Keratinocyte (primary cell): Measurements from ENCODE around the gene RGMA. TPM values are rescaled to one million over a fixed set of nuclear protein-coding genes. Genes with fewer than 3 reads are reported as not detected.

Experiments
- DNase-seq: peaks from one replicate; pipeline ENCODE4 v3.0.0-alpha.2; 2011; ENCODE audit warnings: low read depth, missing footprints, low spot score
- FAIRE-seq: peaks from 2 replicates; lab custom pipeline; 2011; peaks lifted over from hg19 to GRCh38; lab: Jason Lieb, UNC
- H2AFZ ChIP-seq: 2 replicates; pipeline ENCODE4 v1.6.0; 2012; ENCODE audit warnings: low read length, control low read depth, inconsistent platforms; ENCODE audit not compliant: control insufficient read depth
- H3K27ac ChIP-seq: 2 replicates; pipeline ENCODE4 v1.5.1; 2011; ENCODE audit warnings: low read length; ENCODE audit not compliant: control insufficient read depth, insufficient read depth
- H3K27me3 ChIP-seq: 3 replicates; pipeline ENCODE4 v1.6.0; 2011; ENCODE audit warnings: low read length; ENCODE audit not compliant: control insufficient read depth, insufficient read depth; ENCODE audit errors: extremely low read depth
- H3K36me3 ChIP-seq, 2 experiments: 2 replicates in 1 of 2; 3 replicates in 1 of 2; pipeline ENCODE4 v1.5.1; 2011; ENCODE audit warnings: low read length in 2 of 2, mild to moderate bottlenecking in 1 of 2; ENCODE audit not compliant: control insufficient read depth in 2 of 2, insufficient read depth in 2 of 2; ENCODE audit errors: extremely low read depth in 1 of 2
- H3K4me1 ChIP-seq: 3 replicates; pipeline ENCODE4 v1.5.1; 2011; ENCODE audit warnings: low read length; ENCODE audit not compliant: control insufficient read depth, insufficient read depth; ENCODE audit errors: extremely low read depth
- H3K4me2 ChIP-seq: 3 replicates; pipeline ENCODE4 v1.6.0; 2011; ENCODE audit warnings: low read depth, low read length; ENCODE audit not compliant: control insufficient read depth, insufficient read depth; ENCODE audit errors: extremely low read depth
- H3K4me3 ChIP-seq, 3 experiments: fragments of 200-600 bp in 1 of 3; sonication (generic) in 1 of 3; 2 replicates in 2 of 3; 3 replicates in 1 of 3; pipeline ENCODE4 v1.5.1; 2011 to 2016; ENCODE audit warnings: low read length in 3 of 3, mild to moderate bottlenecking in 3 of 3, control low read depth in 2 of 3, inconsistent platforms in 1 of 3, low read depth in 1 of 3, mixed read lengths in 1 of 3, mixed run types in 1 of 3, moderate library complexity in 1 of 3; ENCODE audit not compliant: control insufficient read depth in 2 of 3, insufficient read depth in 2 of 3; ENCODE audit errors: extremely low read depth in 1 of 3
- H3K79me2 ChIP-seq: 2 replicates; pipeline ENCODE4 v1.6.0; 2012; ENCODE audit warnings: low read length; ENCODE audit not compliant: control insufficient read depth, insufficient read depth
- H3K9ac ChIP-seq: 3 replicates; pipeline ENCODE4 v1.6.0; 2011; ENCODE audit warnings: low read length; ENCODE audit not compliant: control insufficient read depth, insufficient read depth; ENCODE audit errors: extremely low read depth
- H3K9me1 ChIP-seq: 3 replicates; pipeline ENCODE4 v1.6.0; 2011; ENCODE audit warnings: low read length; ENCODE audit not compliant: control insufficient read depth, insufficient read depth; ENCODE audit errors: extremely low read depth
- H3K9me3 ChIP-seq: 2 replicates; pipeline ENCODE4 v1.5.1; 2012; ENCODE audit warnings: low read depth, low read length; ENCODE audit not compliant: control insufficient read depth
- H4K20me1 ChIP-seq: 3 replicates; pipeline ENCODE4 v1.6.0; 2011; ENCODE audit warnings: low read length; ENCODE audit not compliant: control insufficient read depth, insufficient read depth; ENCODE audit errors: extremely low read depth
- EZH2 ChIP-seq: IDR thresholded peaks from one replicate; pipeline ENCODE4 v1.6.1; 2012; ENCODE audit warnings: inconsistent platforms, mild to moderate bottlenecking, low read length, moderate library complexity
- dilution Hi-C: fragments of 300-500 bp; cut with MboI; formaldehyde crosslinking; loops from one replicate; pipeline ENCODE4 v1.7.0; 2020; ENCODE audit warnings: low sequenced_read_pairs; ENCODE audit not compliant: extremely low pct_ligation_motif_present
- polyA plus RNA-seq, 5 experiments: library from polyadenylated mRNA; depleted of rRNA in 3 of 5; stranded (reverse) in 3 of 5; stranded (forward) in 1 of 5; unstranded in 1 of 5; fragments of >200 nt; gene quantifications; 1 replicate in 1 of 5; 2 replicates in 3 of 5; 3 replicates in 1 of 5; pipeline versions ENCODE4 v1.2.1 to v1.2.3, GENCODE V29; 2011 to 2012; ENCODE audit warnings: missing spikeins in 2 of 5, low read depth in 1 of 5, low replicate concordance in 1 of 5
- TF ChIP-seq, protein P1 (sequence below), 3 experiments: IDR thresholded peaks in 1 of 3; conservative IDR thresholded peaks in 1 of 3; optimal IDR thresholded peaks in 1 of 3; 2 replicates in 2 of 3; 3 replicates in 1 of 3; pipeline versions ENCODE3 to v1.5.1; 2011; ENCODE audit warnings: low read length in 3 of 3, mild to moderate bottlenecking in 3 of 3, moderate library complexity in 2 of 3, control low read depth in 1 of 3, inconsistent platforms in 1 of 3; ENCODE audit not compliant: insufficient read depth in 2 of 3; ENCODE audit errors: extremely low read depth in 1 of 3

The RGMA gene
- polyA plus RNA-seq, 1 donor (not counting 4 experiments of a cell fraction or from before 2014, with no cell fraction given) = 0.18 TPM

DNA sequence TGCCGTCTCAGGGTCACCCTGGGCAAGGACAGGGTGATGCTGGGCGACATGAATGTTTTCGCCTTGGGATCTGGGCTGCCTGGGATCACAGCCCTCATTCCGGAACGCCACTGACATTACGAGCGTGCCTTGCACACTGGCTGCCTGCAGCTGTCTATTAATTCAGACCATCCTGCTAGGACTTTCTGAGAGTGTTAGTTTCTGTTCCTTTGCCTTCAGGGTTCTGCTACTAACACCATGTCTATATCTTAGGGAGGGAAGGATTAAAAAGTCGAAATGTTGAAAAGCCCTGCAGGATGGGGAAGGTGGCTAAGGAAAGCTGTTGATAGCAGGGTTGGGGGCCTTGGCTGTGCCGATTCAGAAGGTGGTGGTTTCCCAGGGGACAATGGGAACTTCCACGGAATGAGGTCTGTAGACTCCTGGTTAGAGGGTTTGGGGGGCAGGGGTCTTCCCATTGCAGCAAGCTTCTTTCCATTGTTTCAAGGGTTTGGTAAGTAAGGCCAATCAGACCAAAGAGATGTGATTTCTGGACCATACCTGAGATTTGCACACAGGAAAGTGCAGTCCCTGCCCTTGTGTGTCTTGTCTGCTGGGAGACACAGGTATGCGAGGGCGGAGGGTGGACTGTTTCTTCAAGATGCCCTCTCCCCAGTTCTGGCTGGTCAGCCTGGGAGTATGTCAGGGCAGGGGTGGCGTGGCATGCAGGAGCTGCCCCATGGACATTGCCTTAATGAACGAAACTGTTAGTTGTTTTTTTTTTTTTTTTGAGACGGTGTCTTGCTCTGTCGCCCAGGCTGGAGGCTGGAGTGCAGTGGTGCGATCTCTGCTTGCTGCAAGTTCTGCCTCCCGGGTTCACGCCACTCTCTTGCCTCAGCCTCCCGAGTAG lies 50.9 kb downstream of the RGMA start:
- Histone ChIP-seq H4K20me1 (no peaks in the 10 kb centered on the region), H3K4me2 (no peak overlapping the region), H3K79me2 (no peaks in the 10 kb centered on the region), H3K9ac (no peak overlapping the region), H3K4me3 (no peak overlapping the region), H3K4me1 (peaks cover 7% of the 10 kb centered on the region), H3K9me3 (no peaks in the 10 kb centered on the region), H3K9me1 (no peaks in the 10 kb centered on the region), H3K36me3 (no peaks in the 10 kb centered on the region), H2AFZ (no peak overlapping the region), H3K27me3 (peaks cover 11% of the 10 kb centered on the region), H3K27ac (no peak overlapping the region)
- dilution Hi-C loops = no loop called here
- FAIRE-seq (no peak), DNase-seq (no peak)
- TF ChIP-seq, protein P1, sequence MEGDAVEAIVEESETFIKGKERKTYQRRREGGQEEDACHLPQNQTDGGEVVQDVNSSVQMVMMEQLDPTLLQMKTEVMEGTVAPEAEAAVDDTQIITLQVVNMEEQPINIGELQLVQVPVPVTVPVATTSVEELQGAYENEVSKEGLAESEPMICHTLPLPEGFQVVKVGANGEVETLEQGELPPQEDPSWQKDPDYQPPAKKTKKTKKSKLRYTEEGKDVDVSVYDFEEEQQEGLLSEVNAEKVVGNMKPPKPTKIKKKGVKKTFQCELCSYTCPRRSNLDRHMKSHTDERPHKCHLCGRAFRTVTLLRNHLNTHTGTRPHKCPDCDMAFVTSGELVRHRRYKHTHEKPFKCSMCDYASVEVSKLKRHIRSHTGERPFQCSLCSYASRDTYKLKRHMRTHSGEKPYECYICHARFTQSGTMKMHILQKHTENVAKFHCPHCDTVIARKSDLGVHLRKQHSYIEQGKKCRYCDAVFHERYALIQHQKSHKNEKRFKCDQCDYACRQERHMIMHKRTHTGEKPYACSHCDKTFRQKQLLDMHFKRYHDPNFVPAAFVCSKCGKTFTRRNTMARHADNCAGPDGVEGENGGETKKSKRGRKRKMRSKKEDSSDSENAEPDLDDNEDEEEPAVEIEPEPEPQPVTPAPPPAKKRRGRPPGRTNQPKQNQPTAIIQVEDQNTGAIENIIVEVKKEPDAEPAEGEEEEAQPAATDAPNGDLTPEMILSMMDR (optimal IDR thresholded peaks at IDR 0.05 in 1 of 3, IDR thresholded peaks at IDR 0.05 in 1 of 3, conservative IDR thresholded peaks at IDR 0.05 in 1 of 3; ENCODE audit: extremely low read depth in 1 of 3, insufficient read depth in 2 of 3, low read length in 3 of 3) = no peak
- TF ChIP-seq EZH2 = no peak

DNA sequence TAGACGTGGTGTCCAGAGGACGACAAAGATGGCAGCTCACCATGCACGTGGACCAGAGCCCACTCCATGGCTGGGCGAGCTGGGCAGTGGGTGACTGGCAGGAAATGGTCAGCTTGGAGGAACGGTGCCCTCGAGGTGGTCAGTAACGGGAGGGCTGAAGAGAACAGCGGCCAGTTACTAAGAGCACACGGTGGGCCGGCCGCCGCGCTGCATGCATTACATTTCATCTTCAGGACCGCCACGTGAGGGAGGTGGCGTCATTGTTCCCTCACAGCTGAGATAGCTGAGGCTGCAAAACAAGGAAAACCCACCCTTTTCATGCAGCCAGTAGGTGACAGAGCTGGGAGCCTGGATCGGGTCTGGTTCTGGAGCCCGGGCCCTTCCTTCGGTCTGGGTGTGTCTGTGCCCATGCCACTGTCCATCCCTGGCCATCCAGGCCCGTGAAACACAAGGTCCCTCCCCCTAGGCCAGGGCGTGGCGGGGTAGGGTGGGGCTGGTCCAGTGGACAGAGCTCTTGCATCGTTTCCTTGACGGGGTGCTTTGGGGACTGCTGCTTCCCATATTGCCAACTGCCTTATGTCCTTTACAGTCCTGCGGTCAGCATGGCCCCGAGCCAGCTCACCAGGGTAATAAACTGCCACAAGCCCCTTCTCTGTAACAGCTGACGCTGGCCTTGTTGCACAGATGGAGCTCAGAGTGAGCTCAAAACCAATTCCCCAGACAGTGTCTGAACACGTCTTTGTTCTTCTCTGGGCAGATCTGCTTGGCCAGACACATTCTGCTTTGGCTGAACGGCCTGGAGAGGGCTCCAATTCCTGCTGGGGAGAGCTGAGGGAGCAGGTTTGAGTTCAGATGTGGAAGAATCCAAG lies 51.8 kb downstream of the RGMA start:
- dilution Hi-C loops = no loop called here
- FAIRE-seq = peak; percentile 70

More for the DNA sequence above, 51.8 kb downstream of the RGMA start:
- no peak overlapping the region for H3K4me3 ChIP-seq
- H3K4me1 ChIP-seq = peaks cover 7% of the 10 kb centered on the region
- no peak for DNase-seq
- H3K9me1 ChIP-seq = no peaks in the 10 kb centered on the region
- no peaks in the 10 kb centered on the region for H3K36me3 ChIP-seq
- no peaks in the 10 kb centered on the region for H3K9me3 ChIP-seq
- H3K4me2 ChIP-seq = no peak overlapping the region
- TF ChIP-seq, protein P1 (optimal IDR thresholded peaks at IDR 0.05 in 1 of 3, IDR thresholded peaks at IDR 0.05 in 1 of 3, conservative IDR thresholded peaks at IDR 0.05 in 1 of 3; ENCODE audit: extremely low read depth in 1 of 3, insufficient read depth in 2 of 3, low read length in 3 of 3) = peak; percentile 12 to 58 (median 18)
- TF ChIP-seq EZH2 = no peak
- H2AFZ ChIP-seq = no peak overlapping the region
- H3K27ac ChIP-seq = no peak overlapping the region
- no peaks in the 10 kb centered on the region for H3K79me2 ChIP-seq
- H3K9ac ChIP-seq = no peak overlapping the region
- peaks cover 9% of the 10 kb centered on the region for H3K27me3 ChIP-seq
- H4K20me1 ChIP-seq = no peaks in the 10 kb centered on the region
